ENCODE measurements around the gene RBM19.

Gene RBM19

DNA sequence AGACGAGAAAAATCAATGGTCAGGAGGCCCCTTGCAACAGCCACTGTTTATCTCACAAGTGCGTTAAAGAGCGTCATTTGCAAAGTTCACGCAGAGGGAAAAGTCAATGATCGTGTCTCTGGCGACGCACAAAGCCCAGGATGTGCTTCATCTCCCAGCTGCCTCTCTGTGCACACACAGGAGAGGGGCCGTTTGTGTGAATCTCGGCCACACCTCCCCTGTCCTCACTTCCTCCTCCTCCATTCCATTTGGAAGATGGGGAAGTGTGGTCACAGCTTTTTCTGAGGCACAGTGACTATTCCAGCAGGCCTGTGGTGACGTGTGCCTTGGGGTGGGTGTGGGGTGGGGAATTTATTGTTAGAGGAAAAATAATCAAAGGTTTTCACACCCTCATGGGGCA is 90.4 kb downstream of the RBM19 start:
- H3K4me1 ChIP-seq (ENCODE audit: control insufficient read depth, insufficient read depth, low read length), result peaks cover 4% of the 10 kb centered on the region; the same call in 1 of the 2 replicates
- H3K27me3 ChIP-seq (ENCODE audit: control insufficient read depth, insufficient read depth, low read length), result no peaks in the 10 kb centered on the region
- H3K27ac ChIP-seq (ENCODE audit: low read depth, low read length), result no peak overlapping the region
- no peaks in the 10 kb centered on the region; the same call in 1 of the 2 replicates for H3K9me3 ChIP-seq (ENCODE audit: control insufficient read depth, insufficient read depth, low read depth, low read length)
- H3K36me3 ChIP-seq (ENCODE audit: control insufficient read depth, insufficient read depth, low read length), result peaks cover 18% of the 10 kb centered on the region
- H3K9ac ChIP-seq (ENCODE audit: low read length), result no peak overlapping the region
- no peak overlapping the region for H3K4me3 ChIP-seq (ENCODE audit: low read depth, low read length)

DNA sequence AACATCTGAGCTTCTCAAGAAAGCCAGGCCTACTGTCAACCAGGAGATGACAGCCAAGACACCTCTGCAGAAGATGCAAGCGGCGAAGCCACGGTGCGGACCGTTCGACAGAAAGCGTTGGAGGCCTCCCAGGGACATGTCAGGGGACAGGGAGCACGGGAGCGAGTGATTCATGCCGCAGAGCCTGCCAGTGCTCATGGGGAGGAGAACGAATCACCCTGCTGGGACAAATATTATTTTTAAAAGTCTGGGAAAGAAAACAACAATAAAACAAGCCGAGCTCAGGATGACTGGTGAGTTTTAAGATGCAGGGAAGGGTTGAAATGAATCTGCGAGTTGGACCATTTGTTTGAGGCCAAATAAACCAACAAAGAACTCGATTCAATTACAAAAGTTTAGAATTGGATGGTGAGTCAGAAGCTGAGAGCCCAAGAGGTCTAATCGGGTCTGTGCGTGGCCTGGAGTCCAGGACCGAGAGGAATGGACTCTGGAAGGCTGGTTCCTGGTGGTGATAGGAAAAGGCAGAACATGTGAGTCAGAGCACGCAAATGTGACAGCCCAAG is 91.0 kb downstream of the RBM19 start:
- Histone ChIP-seq H3K9ac (ENCODE audit: low read length) (no peak overlapping the region), H3K4me3 (ENCODE audit: low read depth, low read length) (no peak overlapping the region), H3K27me3 (ENCODE audit: control insufficient read depth, insufficient read depth, low read length) (no peaks in the 10 kb centered on the region), H3K36me3 (ENCODE audit: control insufficient read depth, insufficient read depth, low read length) (peaks cover 18% of the 10 kb centered on the region), H3K4me1 (ENCODE audit: control insufficient read depth, insufficient read depth, low read length) (peaks cover 5% of the 10 kb centered on the region; the same call in 1 of the 2 replicates), H3K27ac (ENCODE audit: low read depth, low read length) (no peak overlapping the region), H3K9me3 (ENCODE audit: control insufficient read depth, insufficient read depth, low read depth, low read length) (no peaks in the 10 kb centered on the region; the same call in 1 of the 2 replicates)

DNA sequence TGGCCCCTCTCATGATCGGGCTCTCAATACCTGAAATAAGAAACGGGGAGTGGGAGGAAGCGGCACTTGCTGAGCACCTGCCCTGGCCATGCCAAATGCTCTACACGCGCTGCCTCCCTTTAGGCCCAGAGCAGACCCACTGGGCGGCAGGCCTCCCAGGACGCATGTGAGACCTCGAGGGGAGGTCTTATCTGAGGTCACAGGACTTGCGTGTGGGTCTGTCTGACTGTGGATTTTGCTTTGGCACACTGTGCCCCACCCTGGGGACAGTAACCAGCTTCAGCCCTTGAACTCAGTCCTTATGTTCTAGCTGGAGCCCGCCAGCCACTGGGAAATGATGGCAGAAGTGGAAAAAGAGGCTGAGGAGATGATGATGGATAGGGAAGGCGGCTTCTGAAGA is 91.8 kb downstream of the RBM19 start:
- no peak overlapping the region for H3K27ac ChIP-seq (ENCODE audit: low read depth, low read length)
- no peaks in the 10 kb centered on the region; the same call in 1 of the 2 replicates for H3K9me3 ChIP-seq (ENCODE audit: control insufficient read depth, insufficient read depth, low read depth, low read length)
- H3K27me3 ChIP-seq (ENCODE audit: control insufficient read depth, insufficient read depth, low read length), result no peaks in the 10 kb centered on the region
- H3K4me3 ChIP-seq (ENCODE audit: low read depth, low read length), result no peak overlapping the region
- H3K36me3 ChIP-seq (ENCODE audit: control insufficient read depth, insufficient read depth, low read length), result peaks cover 18% of the 10 kb centered on the region
- no peak overlapping the region for H3K9ac ChIP-seq (ENCODE audit: low read length)
- H3K4me1 ChIP-seq (ENCODE audit: control insufficient read depth, insufficient read depth, low read length), result peaks cover 6% of the 10 kb centered on the region; the same call in 1 of the 2 replicates

DNA sequence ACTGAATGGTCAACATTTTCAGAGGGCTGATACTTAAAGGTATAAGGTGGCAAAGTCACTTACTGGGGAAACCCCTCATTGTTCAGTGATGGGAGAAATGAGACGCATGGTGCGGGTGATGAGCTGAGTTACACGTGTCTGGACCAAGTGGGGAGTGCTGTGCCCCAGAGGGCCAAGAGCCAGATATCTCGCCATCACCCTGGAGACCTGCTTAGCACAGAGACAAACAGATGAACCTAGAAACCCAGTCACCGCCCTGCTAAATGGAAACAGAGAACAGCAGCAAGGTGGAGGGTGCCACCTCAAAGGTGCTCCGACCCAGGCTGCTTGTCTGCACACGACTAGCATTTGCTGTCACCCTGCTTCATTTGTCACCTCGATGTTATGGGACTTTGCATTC is 92.4 kb downstream of the RBM19 start:
- Histone ChIP-seq H3K9me3 (ENCODE audit: control insufficient read depth, insufficient read depth, low read depth, low read length) (no peaks in the 10 kb centered on the region; the same call in 1 of the 2 replicates), H3K4me3 (ENCODE audit: low read depth, low read length) (no peak overlapping the region), H3K4me1 (ENCODE audit: control insufficient read depth, insufficient read depth, low read length) (peaks cover 6% of the 10 kb centered on the region; the same call in 1 of the 2 replicates), H3K27me3 (ENCODE audit: control insufficient read depth, insufficient read depth, low read length) (no peaks in the 10 kb centered on the region), H3K36me3 (ENCODE audit: control insufficient read depth, insufficient read depth, low read length) (peaks cover 18% of the 10 kb centered on the region), H3K9ac (ENCODE audit: low read length) (no peak overlapping the region), H3K27ac (ENCODE audit: low read depth, low read length) (no peak overlapping the region)

DNA sequence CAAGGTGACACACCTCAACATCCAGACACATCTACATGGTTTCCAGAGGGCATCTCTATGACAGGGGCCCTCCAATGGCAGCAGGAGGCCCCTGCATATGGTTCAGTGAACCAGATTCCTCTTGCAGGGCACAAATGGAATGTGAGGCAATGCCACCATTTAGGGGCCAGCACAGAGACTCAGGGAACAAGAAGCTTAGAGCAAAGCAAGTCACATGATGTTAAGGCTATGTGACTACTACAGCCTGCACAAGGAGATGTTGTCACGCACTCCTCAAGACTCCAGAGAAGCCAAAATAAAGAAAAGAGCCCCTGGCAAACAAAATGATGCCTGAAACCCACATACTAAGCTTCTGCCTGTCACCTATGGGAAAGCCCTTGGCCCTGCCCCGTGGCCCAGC is 95.2 kb downstream of the RBM19 start:
- Histone ChIP-seq H3K9me3 (ENCODE audit: control insufficient read depth, insufficient read depth, low read depth, low read length) (no peaks in the 10 kb centered on the region; the same call in 1 of the 2 replicates), H3K4me3 (ENCODE audit: low read depth, low read length) (no peak overlapping the region), H3K27ac (ENCODE audit: low read depth, low read length) (no peak overlapping the region), H3K36me3 (ENCODE audit: control insufficient read depth, insufficient read depth, low read length) (peaks cover 18% of the 10 kb centered on the region), H3K27me3 (ENCODE audit: control insufficient read depth, insufficient read depth, low read length) (no peaks in the 10 kb centered on the region), H3K4me1 (ENCODE audit: control insufficient read depth, insufficient read depth, low read length) (peaks cover 6% of the 10 kb centered on the region; the same call in 1 of the 2 replicates), H3K9ac (ENCODE audit: low read length) (no peak overlapping the region)

- Histone ChIP-seq H3K9ac (ENCODE audit: low read length) (no peak overlapping the region), H3K9me3 (ENCODE audit: control insufficient read depth, insufficient read depth, low read depth, low read length) (no peaks in the 10 kb centered on the region; the same call in 1 of the 2 replicates), H3K4me1 (ENCODE audit: control insufficient read depth, insufficient read depth, low read length) (peaks cover 2% of the 10 kb centered on the region; the same call in 1 of the 2 replicates), H3K27me3 (ENCODE audit: control insufficient read depth, insufficient read depth, low read length) (no peaks in the 10 kb centered on the region), H3K36me3 (ENCODE audit: control insufficient read depth, insufficient read depth, low read length) (peaks cover 15% of the 10 kb centered on the region), H3K4me3 (ENCODE audit: low read depth, low read length) (no peak overlapping the region), H3K27ac (ENCODE audit: low read depth, low read length) (no peak overlapping the region)
Measured at GRCh38 chr12:113870035-113870434, 96.1 kb downstream of the RBM19 start.

- H3K9ac ChIP-seq (ENCODE audit: low read length), result no peak overlapping the region
- H3K9me3 ChIP-seq (ENCODE audit: control insufficient read depth, insufficient read depth, low read depth, low read length), result no peaks in the 10 kb centered on the region
- no peaks in the 10 kb centered on the region for H3K36me3 ChIP-seq (ENCODE audit: control insufficient read depth, insufficient read depth, low read length)
- no peak overlapping the region for H3K4me3 ChIP-seq (ENCODE audit: low read depth, low read length)
- H3K4me1 ChIP-seq (ENCODE audit: control insufficient read depth, insufficient read depth, low read length), result peaks cover 10% of the 10 kb centered on the region
- no peaks in the 10 kb centered on the region for H3K27me3 ChIP-seq (ENCODE audit: control insufficient read depth, insufficient read depth, low read length)
- H3K27ac ChIP-seq (ENCODE audit: low read depth, low read length), result no peak overlapping the region
Measured at GRCh38 chr12:113868365-113868764, 97.8 kb downstream of the RBM19 start.

DNA sequence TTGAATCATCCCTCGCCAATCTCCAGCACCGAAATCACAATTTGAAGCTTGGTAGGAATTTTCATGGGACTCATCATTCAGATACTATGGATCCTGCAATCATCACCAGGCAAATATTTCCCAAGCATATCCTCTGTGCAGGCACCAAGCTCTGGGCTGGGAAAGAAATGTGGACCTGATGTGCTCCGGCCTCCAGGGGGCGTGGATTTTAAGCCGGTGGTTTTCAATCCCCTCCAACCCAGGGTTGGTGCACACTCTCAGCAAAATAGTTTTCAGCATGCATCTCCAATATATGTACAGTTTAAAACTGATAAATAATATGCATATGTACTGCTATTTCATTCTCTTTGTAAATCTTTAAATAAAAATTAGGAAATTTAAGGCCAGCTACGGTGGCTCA is 98.9 kb downstream of the RBM19 start:
- no peak overlapping the region for H3K4me3 ChIP-seq (ENCODE audit: low read depth, low read length)
- H3K9me3 ChIP-seq (ENCODE audit: control insufficient read depth, insufficient read depth, low read depth, low read length), result no peaks in the 10 kb centered on the region
- H3K36me3 ChIP-seq (ENCODE audit: control insufficient read depth, insufficient read depth, low read length), result no peaks in the 10 kb centered on the region
- no peaks in the 10 kb centered on the region for H3K27me3 ChIP-seq (ENCODE audit: control insufficient read depth, insufficient read depth, low read length)
- H3K27ac ChIP-seq (ENCODE audit: low read depth, low read length), result no peak overlapping the region
- peaks cover 19% of the 10 kb centered on the region for H3K4me1 ChIP-seq (ENCODE audit: control insufficient read depth, insufficient read depth, low read length)
- H3K9ac ChIP-seq (ENCODE audit: low read length), result no peak overlapping the region

GRCh38 chr12:113866496-113866895 is 99.6 kb downstream of the RBM19 start:
- Histone ChIP-seq H3K27ac (ENCODE audit: low read depth, low read length) (no peak overlapping the region), H3K27me3 (ENCODE audit: control insufficient read depth, insufficient read depth, low read length) (no peaks in the 10 kb centered on the region), H3K4me1 (ENCODE audit: control insufficient read depth, insufficient read depth, low read length) (peaks cover 27% of the 10 kb centered on the region), H3K9me3 (ENCODE audit: control insufficient read depth, insufficient read depth, low read depth, low read length) (no peaks in the 10 kb centered on the region), H3K4me3 (ENCODE audit: low read depth, low read length) (no peak overlapping the region), H3K36me3 (ENCODE audit: control insufficient read depth, insufficient read depth, low read length) (no peaks in the 10 kb centered on the region), H3K9ac (ENCODE audit: low read length) (no peak overlapping the region)

DNA sequence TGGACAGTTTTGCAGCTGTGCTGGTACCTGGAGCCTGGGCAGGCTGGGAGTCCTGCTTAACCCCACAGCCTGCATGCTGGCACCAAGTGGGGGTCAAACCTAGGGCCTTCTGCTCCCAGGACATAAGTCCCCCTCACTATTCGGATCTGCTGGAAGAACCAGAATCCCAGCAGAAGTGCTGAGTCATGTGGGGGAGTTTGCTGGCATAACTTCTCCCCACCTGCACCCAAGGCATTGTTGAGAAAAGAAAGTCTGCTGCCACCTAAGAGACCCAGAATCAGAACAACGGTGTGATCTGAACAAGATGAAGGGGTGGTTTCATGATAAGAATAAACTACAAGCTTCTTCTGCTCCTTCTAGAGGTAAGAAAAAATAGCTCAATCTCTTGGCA is 102.7 kb downstream of the RBM19 start:
- peak overlapping the region; percentile 55; the same call in 1 of the 2 replicates for H3K27ac ChIP-seq (ENCODE audit: low read depth, low read length)

DNA sequence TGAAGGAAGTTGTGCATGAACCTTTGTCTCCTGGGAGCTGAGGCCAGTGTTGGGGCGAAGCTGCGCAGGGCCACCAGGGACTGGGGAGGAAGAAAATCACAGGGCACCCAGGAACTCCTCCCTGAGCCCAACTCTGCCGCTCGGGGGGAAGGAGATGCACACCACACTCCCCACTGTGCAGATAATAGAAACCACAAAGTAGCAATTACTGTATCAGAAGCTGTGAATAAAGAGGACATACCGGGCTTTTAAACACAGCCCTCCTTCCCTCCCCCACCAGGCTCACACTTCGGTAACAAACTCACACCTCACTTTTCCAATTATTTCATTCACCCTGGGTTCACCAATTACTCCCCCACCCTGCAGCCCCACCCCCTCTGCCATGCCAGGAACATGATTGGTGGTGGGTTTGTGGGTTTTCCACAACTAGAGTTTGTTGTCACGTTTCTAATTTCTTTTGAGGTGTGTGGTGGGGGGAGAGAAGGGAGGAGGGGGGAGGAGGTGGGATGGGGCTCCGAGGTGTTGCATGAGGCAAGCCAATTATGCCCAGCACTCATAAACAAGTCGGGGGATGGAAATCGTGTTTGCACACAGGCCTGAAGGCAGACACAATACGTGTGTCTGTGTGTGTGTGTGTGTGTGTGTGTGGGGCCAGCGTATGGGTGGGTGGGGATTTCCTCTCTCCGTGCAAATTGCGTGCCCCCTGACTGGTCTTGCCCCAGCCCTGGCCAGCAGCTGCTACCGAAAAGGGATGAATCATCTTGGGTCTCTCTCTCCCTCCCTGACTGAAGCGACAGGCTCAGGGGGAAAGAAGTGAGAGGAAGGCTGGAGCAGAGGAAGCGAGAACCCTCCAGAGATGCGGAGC is 103.3 kb downstream of the RBM19 start:
- Histone ChIP-seq H3K36me3 (ENCODE audit: control insufficient read depth, insufficient read depth, low read length) (no peaks in the 10 kb centered on the region; the same call in 1 of the 2 replicates), H3K4me1 (ENCODE audit: control insufficient read depth, insufficient read depth, low read length) (peaks cover 43% of the 10 kb centered on the region), H3K27me3 (ENCODE audit: control insufficient read depth, insufficient read depth, low read length) (no peaks in the 10 kb centered on the region), H3K4me3 (ENCODE audit: low read depth, low read length) (peak overlapping the region; percentile 2; the same call in 1 of the 2 replicates), H3K27ac (ENCODE audit: low read depth, low read length) (peak overlapping the region; percentile 55; the same call in 1 of the 2 replicates), H3K9ac (ENCODE audit: low read length) (peak overlapping the region; percentile 70), H3K9me3 (ENCODE audit: control insufficient read depth, insufficient read depth, low read depth, low read length) (no peaks in the 10 kb centered on the region)

More for the DNA sequence above, 102.7 kb downstream of the RBM19 start:
- Histone ChIP-seq H3K4me1 (ENCODE audit: control insufficient read depth, insufficient read depth, low read length) (peaks cover 43% of the 10 kb centered on the region), H3K36me3 (ENCODE audit: control insufficient read depth, insufficient read depth, low read length) (no peaks in the 10 kb centered on the region), H3K9me3 (ENCODE audit: control insufficient read depth, insufficient read depth, low read depth, low read length) (no peaks in the 10 kb centered on the region), H3K4me3 (ENCODE audit: low read depth, low read length) (peak overlapping the region; percentile 2; the same call in 1 of the 2 replicates), H3K27me3 (ENCODE audit: control insufficient read depth, insufficient read depth, low read length) (no peaks in the 10 kb centered on the region), H3K9ac (ENCODE audit: low read length) (peak overlapping the region; percentile 70)
